Stimulated activated CD8-positive, alpha-beta memory T cell treated with anti-CD3 and anti-CD28 coated beads, Interleukin-15, amount 100 ng/mL, for 48 hours (primary cell): Measurements from ENCODE around the gene SLC36A2.
"Not testable (repeated sequence)": the region's sequence is repeated elsewhere in the genome, so short reads cannot be mapped to it uniquely, and the experiment has no call there.

Source experiments
- DNase-seq, 2 donors: peaks; one replicate each; pipeline ENCODE4 v3.0.0-alpha.2; 2020; ENCODE audit warnings: low read depth in 2 of 2

SLC36A2 gene

DNA sequence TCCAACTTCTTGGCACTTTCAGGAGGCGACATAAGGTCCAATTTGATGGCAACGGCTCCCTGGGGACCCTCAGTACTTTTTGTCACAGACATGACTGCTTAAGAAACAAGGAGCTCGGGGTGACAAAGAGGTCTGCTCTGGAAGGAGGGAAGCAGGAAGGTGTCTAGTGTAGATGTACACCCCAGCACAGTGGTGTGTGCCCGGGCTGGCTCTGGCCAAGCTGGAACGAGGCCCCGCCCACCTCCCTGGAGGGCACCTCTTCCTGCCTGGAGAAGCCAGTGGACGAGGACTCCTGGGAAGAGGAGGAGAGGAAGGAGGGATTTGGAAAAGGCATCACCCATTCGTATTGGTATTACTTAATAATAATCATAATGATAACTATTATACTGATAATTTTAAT lies at the start of gene SLC36A2:
Gene SLC36A2, minus strand, starts transcription at position 191 of the 400 bp plus-strand sequence. Its CDS starts 99 bp downstream, at position 92.
- no peak for DNase-seq

DNA sequence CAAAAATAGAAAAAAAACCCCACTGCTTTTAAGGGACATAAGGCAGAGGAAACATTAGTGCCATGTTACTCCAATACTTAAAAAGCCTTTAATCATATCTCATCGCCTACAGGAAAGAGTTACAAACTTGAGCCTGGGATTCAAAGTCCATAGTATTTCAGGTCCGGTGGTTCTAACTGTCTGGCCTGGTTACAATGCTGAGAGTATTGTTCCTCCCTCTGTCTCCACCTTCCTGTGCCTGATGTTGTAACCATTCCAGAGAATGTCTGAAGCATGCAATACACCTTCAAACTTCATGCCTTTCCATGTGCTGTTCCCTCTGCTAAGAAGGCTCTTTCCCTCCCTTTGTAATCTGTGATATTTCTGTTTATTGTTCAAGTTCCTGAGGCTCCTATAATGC lies 41.6 kb upstream of the SLC36A2 start:
- DNase-seq = no peak

GRCh38 chr5:151384106-151384505 lies 36.7 kb upstream of the SLC36A2 start:
- DNase-seq = no peak

- no peak for DNase-seq
Measured at GRCh38 chr5:151383011-151383410, 35.7 kb upstream of the SLC36A2 start.

DNA sequence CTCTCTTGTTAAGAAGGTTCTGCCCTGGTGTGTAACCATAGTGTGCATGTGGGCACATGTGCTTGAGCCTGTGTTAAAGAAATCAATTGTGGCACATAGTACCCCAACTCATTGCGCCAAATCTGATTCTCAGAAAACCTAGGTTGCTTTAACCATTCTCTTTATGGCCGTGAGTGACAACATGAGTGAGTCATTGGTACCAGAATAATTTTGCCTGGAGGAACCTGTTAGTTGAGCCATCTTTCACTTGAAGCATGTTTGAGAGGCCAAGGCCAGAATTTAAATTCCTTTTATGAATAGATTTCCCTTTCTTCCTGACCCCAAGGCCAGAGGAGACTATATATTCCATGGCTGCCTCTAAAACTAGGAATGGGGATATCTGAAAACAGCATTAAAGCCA lies 35.2 kb upstream of the SLC36A2 start:
- no peak for DNase-seq

GRCh38 chr5:151381899-151382298 lies 34.5 kb upstream of the SLC36A2 start:
- DNase-seq = no peak

GRCh38 chr5:151378616-151379015 lies 31.3 kb upstream of the SLC36A2 start:
- no peak for DNase-seq

- DNase-seq = no peak
Measured at GRCh38 chr5:151374539-151374938, 27.2 kb upstream of the SLC36A2 start.

GRCh38 chr5:151367038-151367437 lies 19.7 kb upstream of the SLC36A2 start:
- not testable (repeated sequence) for DNase-seq

- no peak for DNase-seq
Measured at GRCh38 chr5:151363673-151364072, 16.3 kb upstream of the SLC36A2 start.

- DNase-seq = no peak
Measured at GRCh38 chr5:151362970-151363369, 15.6 kb upstream of the SLC36A2 start.

DNA sequence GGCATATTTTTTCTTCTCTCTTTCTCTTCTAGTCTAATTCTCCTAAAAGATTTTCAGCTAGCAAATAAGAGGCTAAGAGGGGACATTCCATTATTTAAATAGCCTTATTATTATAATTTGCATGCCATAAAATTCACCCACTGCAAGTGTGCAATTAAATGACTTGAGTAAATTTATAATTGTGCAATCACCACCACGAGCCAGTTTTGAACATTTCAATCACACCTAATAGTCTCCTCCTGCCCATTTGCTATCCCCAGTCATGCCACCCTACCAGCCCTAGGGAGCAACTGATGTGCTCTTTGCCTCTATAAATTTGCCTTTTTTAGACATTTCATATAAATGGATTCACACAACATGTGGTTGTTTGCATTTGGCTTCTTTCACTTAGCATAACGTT lies 12.0 kb upstream of the SLC36A2 start:
- no peak for DNase-seq

GRCh38 chr5:151357792-151358191 lies 10.4 kb upstream of the SLC36A2 start:
- DNase-seq = no peak

DNA sequence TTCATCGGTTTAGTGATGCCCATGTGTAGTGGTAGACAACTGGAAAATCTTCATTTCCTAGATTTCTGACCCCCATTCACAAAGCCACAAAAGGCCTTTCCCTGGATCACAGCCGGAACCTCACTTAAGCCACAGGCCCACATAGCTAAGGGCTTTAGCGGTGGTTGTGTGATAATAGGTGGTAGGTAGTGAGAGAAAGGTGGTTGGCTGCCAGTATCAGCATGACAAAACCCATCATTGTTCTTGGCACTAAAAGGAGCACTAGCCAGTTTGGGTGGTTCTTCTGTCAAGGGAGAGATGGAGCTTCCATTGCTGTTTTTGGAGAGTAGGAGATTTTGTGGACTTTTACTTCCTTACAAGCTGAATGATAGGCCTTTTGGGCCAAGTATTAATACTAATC lies 9.7 kb upstream of the SLC36A2 start:
- DNase-seq = no peak

GRCh38 chr5:151351671-151352070 lies 4.3 kb upstream of the SLC36A2 start:
- DNase-seq = no peak

DNA sequence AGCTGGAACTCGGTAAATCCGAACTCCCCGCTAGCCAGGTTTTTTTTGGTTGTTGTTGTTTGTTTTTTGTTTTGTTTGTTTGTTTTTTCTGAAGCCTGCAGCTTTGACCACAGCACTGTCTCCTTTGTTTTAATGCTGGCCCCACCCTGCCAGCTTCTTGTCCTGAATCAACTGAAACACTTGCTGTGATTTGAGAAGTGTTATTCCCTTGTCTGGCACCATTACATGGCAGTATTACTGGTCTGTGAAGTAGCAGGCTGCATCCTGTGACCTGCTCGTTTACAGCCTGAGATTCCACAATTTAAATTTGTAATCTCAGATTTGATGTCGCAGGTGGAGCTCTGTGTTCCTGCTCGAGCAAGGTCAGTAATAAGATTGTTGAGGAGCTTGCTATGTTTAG lies 1.4 kb upstream of the SLC36A2 start:
- DNase-seq = no peak

- no peak for DNase-seq
Measured at GRCh38 chr5:151345808-151346478, 1.4 kb downstream of the SLC36A2 start.

- no peak for DNase-seq
Measured at GRCh38 chr5:151345187-151345807, 2.1 kb downstream of the SLC36A2 start.

DNA sequence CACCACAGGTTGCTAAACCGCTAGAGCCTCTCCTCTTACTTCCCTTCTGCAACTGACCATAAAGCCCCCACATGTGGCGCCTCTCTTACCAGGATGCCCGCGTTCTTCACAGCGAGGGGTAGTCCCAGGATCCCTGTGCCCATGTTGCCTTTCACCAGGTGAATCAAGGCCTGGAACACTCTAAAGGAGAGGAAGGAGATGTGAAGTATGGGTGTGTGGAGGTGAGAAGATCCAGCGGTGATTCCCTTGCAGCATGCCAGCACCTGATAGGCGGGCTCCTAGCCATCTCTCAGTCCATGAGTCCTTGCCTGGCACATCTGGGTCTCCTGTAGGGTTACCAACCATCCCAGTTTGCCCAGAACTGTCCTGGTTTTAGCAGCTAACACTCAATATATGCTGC lies 3.3 kb downstream of the SLC36A2 start:
- DNase-seq = no peak

DNA sequence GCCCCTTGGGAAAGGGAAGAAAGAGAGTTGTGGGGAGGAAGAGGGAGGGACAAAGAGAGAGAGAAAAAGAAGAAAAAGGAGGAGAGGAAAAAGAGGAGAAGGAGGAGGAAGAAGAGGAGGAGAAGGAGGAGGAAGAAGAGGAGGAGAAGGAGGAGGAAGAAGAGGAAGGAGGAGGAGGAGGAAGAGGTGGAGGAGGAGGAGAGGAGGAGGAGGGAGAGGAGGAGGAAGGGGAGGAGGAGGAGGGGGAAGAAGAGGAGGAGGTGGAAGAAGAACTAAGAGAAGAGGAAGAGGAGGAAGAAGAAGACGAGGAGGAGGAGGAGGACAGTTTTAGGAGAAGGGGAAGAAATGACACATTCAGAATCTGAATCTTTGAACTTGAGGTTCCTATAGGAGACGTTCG lies 7.4 kb downstream of the SLC36A2 start:
- no peak for DNase-seq

GRCh38 chr5:151338734-151339133 lies 8.6 kb downstream of the SLC36A2 start:
- no peak for DNase-seq

DNA sequence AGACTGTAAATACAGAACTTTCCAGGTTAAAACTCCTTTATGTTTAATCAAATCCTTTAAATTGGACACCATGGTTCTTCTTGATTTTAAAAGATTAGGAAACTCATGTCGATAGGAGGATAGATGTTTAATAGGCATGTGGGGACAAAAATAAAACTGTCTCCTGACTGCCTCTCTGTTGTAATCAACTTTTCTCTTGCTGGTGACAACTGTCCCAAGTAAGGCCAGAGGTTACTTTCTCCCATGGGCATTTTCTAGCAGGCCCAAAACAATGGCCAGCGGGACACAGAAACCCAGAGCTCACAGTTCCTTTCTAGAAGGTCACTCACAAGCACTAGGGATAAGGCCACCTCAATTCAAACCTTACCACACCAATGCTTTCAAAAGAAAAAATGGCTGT lies 14.5 kb downstream of the SLC36A2 start:
- no peak for DNase-seq

DNA sequence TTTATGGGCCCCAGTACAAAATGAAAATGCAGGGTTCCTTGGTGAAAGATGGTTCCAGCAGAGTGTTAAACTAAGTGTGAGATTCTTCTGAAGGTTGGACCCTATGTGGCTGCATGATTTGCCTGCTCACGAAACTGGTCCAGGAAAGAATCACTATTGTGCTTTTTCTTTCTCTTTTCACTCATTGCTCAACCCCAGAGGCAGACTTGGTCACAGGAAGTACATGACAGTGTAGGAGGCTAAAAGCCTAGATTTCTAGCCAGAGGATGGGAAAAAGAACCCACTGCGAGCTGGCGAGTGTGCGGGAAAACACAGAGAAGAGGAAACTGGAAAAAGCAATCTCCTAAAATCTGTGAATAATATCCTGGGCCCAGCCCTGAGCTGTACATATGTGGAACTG lies 18.6 kb downstream of the SLC36A2 start:
- no peak for DNase-seq

- DNase-seq = no peak
Measured at GRCh38 chr5:151327585-151327984, 19.8 kb downstream of the SLC36A2 start.
